Stimulated activated CD4-positive, alpha-beta T cell treated with anti-CD3 and anti-CD28 coated beads, Interleukin-15, amount 100 ng/mL, for 24 hours (primary cell): Measurements from ENCODE around the gene ELF1.

Source experiments
- DNase-seq: peaks from one replicate; pipeline ENCODE4 v3.0.0-alpha.2; 2020

The ELF1 gene

GRCh38 chr13:41005704-41006103 is 13.4 kb downstream of the ELF1 start:
- no peak for DNase-seq

DNA sequence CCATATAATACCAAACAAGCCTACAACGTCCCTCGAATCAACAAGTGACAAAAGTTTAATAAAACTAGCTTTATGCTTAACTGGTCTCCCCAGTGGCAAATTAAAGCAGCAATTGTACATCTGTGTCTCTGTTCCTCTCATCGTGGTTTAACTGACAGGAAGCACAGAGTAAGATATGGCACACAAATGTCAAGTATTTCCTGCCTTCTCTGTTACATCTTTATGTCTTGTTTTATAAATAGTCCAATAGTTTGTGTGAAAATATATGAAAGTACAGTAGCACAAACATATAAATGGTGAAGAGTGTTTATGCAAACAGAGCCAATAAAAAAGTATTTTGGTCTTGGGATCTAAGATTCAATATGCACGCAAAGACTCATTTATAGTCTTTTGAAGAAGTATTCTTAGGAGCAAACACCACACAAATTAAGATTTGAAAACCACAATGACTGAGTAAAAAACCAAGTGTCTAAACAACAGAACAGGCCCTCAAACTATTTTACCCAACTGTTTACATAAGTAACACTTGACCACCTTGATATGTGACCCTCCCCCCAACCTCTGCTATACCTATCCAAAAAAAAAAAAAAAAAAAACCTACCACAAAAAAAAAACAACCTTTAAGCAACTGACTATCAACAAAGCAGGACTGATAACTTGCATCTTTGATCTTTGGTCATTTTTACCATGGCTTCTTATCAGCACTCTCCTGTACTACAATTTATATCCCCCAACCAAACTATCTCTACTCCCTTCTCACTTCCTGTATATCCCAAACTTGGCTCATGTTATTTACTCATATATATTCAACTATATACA is 14.0 kb downstream of the ELF1 start:
- no peak for DNase-seq

- no peak for DNase-seq
Measured at GRCh38 chr13:41002606-41003005, 16.5 kb downstream of the ELF1 start.

DNA sequence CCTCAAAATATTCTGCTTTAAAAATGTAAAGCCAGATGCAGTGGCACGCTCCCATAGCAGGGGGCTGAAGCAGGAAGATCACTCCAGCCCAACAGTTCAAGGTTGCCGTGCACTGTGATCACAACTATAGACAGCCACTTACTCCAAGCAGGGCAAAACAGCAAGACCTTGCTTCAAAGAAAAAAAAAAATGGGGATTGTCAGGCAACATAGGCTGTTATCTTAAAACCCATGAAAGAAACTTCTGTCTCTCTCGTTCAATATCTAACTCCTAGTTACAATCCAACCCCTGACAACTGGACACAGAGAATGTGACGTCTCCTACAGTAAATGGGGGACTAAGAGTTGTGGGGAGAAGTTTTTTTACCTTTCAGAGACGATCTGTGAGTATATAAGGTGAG is 17.4 kb downstream of the ELF1 start:
- DNase-seq: no peak

DNA sequence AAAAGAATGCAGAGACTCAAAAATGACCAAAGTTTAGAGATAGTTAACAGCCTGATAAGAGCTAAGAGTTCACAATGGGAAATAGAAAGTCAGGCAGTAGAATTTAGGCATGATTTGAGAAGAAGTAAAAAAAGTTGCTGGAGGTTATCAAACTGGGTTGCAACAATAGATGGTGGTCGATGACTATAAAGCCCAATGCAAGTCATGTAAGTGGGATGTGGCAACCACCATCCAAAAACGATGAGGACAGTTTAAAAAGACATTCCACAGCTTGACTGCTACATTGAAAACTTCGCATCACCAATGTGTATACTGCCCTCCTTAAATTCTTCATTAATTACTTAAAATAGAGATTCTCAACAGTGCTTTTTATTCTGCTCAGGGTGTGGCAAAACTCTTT is 19.7 kb downstream of the ELF1 start:
- no peak for DNase-seq

GRCh38 chr13:40996426-40997092 is 22.6 kb downstream of the ELF1 start:
- DNase-seq: no peak

DNA sequence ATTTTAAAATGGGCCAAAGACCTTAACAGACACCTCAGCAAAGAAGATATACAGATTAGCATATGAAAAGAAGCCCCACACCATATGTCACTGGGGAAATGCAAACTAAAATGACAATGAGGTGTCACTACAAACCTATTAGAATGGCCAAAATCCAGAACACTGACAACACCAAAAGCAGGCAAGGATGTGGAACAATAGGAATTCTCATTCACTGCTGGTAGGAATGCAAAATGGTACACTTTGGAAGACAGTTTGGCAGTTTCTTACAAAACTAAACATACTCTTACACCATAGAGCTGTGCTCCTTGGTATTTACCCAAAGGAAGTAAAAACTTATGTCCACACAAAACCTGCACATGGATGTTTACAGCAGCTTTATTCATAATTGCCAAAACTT is 23.1 kb downstream of the ELF1 start:
- no peak for DNase-seq

GRCh38 chr13:40994581-40995230 is 24.4 kb downstream of the ELF1 start:
- DNase-seq: peak; percentile 36

- DNase-seq: no peak
Measured at GRCh38 chr13:40993987-40994386, 25.1 kb downstream of the ELF1 start.

GRCh38 chr13:40992678-40993518 is 26.2 kb downstream of the ELF1 start:
- DNase-seq: no peak

GRCh38 chr13:40987606-40988280 is 31.4 kb downstream of the ELF1 start:
- no peak for DNase-seq

GRCh38 chr13:40986101-40986856 is 32.8 kb downstream of the ELF1 start:
- no peak for DNase-seq

DNA sequence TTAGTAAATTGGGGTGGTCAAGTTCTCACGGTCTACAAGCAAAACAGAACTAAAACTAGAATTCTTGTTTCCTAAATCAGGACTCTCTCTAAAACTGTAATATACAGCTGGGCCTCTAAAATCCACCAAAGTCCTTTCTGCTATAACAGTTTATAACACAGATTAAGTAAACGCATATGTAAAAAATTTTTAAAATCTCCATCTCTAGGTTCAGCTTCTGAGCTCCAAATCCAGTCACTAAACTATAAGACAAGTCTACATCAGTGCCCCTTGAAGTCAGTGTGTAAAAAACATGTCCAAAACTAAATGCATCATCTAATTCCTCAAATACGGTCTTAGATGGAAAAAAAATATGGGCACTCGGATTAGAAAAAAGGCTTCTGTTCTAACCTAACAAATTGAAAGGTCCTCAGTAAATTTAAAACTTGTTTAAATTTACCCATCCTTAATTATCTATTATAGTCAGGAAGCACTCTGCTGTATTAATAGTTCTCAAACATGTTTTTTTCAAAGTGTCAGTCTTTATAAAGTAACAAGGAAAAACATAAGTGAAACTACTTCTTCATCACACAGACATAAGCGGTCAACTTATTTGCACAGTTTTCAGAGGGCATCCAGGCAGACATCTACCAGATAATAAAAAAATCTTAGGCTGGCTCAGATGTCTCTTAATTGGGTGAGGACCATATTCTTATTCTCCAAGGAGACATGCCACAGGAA is 33.6 kb downstream of the ELF1 start:
- no peak for DNase-seq

DNA sequence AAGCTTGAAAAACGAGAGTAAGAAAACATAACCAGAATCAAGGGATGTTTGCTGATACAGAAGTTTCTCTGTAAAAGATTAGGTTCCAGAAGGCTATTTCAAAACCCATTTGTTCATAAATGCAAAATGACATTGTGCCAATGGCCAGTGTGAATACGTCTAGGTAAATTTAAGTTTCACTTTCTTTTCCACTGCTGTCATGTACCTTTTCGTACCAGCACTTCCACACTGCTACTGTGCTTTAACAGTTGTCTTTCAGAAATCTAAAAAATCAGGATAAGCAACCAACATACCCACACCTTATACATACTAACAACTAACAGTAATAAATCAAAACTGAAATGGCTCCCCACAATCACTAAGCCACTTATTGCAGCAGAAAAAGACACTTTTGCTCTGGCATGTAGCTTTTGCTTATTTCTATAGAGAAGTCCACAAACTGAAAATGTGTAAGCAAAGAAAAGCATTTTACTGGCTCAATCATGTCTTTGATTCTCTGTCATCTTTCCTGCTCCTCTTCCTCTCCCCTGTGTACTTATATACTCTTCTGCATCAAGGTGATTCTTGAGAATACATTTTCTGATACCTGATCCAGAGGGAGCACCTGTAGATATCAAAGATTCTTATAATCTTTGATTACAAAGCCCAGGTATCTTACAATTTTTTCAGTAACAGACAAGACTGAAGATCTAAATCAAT is 34.3 kb downstream of the ELF1 start:
- DNase-seq: no peak

DNA sequence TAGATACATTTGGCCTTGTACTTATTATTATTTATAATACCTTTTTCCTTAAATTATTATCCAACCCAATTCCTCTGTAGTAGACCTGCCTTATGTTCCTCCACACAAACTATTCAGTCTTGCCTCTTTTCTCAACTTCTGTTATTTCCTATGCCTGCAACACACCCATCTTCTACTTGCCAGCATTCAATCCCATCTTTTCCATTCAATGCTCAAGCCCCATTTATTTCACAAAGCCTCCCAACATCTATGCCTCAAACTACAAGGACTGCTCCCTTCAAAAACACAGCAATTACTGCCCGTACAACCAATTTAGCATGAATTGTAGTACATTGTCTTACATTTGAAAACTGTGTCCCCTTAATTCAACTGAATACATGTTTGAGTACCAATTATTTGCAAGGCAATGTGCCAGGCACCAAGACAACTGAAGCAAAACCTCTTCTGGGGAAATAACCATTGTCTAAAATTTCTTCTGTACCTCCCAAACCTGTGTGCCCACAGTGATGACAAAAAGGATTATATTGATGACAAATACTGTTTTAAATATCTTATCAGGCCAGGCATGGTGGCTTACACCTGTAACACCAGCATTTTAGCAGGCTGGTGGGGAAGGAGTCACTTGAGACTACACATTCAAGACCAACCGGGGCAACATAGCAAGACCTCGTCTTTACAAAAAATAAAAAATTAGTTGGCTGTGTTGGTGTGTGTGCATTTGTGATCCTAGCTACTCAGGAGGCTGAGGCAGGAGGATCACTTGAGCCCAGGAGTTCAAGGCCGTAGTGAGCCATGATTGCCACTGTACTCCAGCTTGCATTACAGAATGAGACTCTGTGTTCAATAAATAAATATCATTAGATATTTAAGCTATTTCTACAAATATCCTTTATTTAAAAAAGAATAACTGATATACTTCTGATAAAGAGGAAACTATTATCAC is 35.1 kb downstream of the ELF1 start:
- DNase-seq: no peak

- DNase-seq: no peak
Measured at GRCh38 chr13:40983259-40983658, 35.9 kb downstream of the ELF1 start.

DNA sequence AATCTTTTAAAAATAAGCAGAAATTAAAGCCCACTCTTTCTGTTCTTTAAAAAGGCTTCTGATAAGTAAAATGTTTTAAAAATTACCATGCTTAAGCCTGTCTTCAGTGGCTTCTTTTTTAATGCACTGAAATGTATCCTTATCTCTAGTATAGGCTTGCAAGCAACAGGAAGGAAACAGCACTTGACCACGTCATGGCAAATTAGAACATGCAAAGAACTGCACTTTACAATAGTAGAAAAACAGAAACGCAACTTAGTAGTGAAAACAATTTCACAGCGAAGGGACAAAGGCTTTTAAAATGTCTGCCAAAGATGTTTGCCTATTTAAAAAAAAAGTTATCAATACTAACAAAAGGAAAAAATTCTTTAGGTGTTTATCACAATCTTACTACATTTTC is 36.3 kb downstream of the ELF1 start:
- DNase-seq: peak; percentile 61

- DNase-seq: no peak
Measured at GRCh38 chr13:40981949-40982348, 37.2 kb downstream of the ELF1 start.

GRCh38 chr13:40981361-40981760 is 37.8 kb downstream of the ELF1 start:
- no peak for DNase-seq
